ENCODE results near the gene EXOC2.

DNA sequence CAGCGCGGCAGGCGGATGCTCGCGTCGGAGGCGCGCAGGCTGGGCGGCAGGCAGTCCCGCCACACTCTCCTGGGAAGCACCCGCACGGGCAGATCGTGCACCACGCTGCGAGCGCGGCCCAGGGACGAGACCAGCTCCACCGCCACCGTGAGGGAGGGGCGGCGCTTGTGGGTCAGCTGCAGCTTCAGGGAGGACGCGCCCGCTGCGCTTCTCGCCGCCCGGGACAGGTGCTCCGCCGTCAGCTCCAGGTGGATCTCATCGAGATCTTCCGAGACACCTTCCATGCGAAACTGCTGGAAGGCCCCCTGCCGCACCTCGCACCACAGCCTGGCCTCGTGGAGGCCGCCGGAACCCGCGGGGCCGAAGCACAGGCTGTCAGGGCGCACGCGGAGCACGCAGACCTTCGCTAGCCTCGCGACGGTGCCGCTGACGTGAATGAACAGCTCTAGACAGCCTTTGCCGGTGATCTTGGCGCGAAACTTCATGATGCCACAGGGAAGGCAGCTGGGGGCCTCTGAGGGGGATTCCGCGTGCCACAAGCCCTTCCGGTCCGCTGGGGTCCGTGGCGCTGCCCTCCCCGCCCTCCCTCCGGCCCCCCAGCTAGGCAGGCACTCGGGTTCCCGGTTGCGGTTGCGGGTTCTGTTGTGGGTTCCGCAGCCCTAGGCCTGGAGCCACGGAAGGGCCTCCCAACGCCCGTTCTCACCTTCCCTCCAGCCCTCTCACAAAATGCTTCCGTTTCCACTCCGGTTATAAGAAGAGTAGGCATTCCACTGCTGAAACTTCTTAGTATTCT, 36.3 kb downstream of the EXOC2 start, which contains the start of gene HUS1B:
- TF ChIP-seq, protein P1, sequence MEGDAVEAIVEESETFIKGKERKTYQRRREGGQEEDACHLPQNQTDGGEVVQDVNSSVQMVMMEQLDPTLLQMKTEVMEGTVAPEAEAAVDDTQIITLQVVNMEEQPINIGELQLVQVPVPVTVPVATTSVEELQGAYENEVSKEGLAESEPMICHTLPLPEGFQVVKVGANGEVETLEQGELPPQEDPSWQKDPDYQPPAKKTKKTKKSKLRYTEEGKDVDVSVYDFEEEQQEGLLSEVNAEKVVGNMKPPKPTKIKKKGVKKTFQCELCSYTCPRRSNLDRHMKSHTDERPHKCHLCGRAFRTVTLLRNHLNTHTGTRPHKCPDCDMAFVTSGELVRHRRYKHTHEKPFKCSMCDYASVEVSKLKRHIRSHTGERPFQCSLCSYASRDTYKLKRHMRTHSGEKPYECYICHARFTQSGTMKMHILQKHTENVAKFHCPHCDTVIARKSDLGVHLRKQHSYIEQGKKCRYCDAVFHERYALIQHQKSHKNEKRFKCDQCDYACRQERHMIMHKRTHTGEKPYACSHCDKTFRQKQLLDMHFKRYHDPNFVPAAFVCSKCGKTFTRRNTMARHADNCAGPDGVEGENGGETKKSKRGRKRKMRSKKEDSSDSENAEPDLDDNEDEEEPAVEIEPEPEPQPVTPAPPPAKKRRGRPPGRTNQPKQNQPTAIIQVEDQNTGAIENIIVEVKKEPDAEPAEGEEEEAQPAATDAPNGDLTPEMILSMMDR (IDR thresholded peaks at IDR 0.05): no peak
- TF ChIP-seq POLR2A (IDR thresholded peaks at IDR 0.05): no peak

Data from Peyer's patch (tissue), 4 donors.